ENCODE data around the gene APPL1. TPM values are rescaled to one million over a fixed set of nuclear protein-coding genes. Genes with fewer than 3 reads are reported as not detected.

Gene APPL1
- total and polyA plus RNA-seq, 2 of the 13 experiments (the other 11 are each of a cell fraction or from before 2014, with no cell fraction given), result 14.3 to 29.0 TPM

DNA sequence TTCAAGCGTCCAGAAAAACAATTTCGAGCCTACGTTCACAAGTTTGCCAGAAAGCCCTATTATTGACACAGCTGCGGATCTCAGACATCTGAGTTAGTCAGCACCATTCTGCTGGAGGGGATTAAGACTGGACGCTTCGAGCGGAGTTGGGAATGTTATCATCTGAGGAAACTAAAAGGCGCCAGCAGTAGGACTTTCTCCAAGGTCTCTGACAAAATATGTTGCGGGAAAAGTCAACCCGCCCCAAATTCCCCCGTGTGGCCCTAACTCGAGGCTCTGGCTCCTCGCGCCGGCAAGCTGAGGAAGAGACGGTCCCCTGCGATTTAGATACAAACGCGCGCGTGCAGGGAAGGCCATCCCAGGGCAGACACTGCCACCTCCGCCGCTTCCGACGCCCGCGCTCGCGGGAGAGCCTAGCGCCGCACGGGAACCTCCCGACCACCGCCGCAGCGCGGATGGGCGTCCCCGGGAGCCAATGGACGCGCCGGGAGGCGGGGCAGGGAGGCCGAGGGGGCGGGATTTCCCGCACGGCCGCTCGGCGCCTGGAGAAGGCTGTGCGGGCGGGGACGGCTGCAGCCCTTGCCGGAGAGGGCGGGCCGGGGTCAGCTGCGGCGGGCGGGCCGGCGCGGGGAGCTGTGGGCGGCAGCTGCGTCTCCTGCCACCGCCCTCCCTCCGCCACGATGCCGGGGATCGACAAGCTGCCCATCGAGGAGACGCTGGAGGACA, at the start of gene APPL1 (continued):
- no peak for TF ChIP-seq PHB2 (IDR thresholded peaks at IDR 0.05; ENCODE audit: partially characterized antibody)
- TF ChIP-seq TRIM24 (CRISPR knock-in tag; IDR thresholded peaks at IDR 0.05), result no peak
- no peak for TF ChIP-seq ZC3H4 (CRISPR knock-in tag; IDR thresholded peaks at IDR 0.05; ENCODE audit: borderline replicate concordance)
- 0 out of 2 replicates have a peak, but pooled peaks have one; percentile 10 for TF ChIP-seq GATAD2A (CRISPR knock-in tag; IDR thresholded peaks at IDR 0.05)
- no peak for TF ChIP-seq NAIF1 (CRISPR knock-in tag; IDR thresholded peaks at IDR 0.05; ENCODE audit: borderline replicate concordance)
- TF ChIP-seq ZNF564 (CRISPR knock-in tag; IDR thresholded peaks at IDR 0.05), result no peak
- TF ChIP-seq, protein P1, sequence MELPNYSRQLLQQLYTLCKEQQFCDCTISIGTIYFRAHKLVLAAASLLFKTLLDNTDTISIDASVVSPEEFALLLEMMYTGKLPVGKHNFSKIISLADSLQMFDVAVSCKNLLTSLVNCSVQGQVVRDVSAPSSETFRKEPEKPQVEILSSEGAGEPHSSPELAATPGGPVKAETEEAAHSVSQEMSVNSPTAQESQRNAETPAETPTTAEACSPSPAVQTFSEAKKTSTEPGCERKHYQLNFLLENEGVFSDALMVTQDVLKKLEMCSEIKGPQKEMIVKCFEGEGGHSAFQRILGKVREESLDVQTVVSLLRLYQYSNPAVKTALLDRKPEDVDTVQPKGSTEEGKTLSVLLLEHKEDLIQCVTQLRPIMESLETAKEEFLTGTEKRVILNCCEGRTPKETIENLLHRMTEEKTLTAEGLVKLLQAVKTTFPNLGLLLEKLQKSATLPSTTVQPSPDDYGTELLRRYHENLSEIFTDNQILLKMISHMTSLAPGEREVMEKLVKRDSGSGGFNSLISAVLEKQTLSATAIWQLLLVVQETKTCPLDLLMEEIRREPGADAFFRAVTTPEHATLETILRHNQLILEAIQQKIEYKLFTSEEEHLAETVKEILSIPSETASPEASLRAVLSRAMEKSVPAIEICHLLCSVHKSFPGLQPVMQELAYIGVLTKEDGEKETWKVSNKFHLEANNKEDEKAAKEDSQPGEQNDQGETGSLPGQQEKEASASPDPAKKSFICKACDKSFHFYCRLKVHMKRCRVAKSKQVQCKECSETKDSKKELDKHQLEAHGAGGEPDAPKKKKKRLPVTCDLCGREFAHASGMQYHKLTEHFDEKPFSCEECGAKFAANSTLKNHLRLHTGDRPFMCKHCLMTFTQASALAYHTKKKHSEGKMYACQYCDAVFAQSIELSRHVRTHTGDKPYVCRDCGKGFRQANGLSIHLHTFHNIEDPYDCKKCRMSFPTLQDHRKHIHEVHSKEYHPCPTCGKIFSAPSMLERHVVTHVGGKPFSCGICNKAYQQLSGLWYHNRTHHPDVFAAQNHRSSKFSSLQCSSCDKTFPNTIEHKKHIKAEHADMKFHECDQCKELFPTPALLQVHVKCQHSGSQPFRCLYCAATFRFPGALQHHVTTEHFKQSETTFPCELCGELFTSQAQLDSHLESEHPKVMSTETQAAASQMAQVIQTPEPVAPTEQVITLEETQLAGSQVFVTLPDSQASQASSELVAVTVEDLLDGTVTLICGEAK (IDR thresholded peaks at IDR 0.05), result no peak
- TF ChIP-seq, protein P1 (CRISPR knock-in tag; IDR thresholded peaks at IDR 0.05), result peak; percentile 76; the same call in 1 of the 2 replicates
- TF ChIP-seq, protein P2, sequence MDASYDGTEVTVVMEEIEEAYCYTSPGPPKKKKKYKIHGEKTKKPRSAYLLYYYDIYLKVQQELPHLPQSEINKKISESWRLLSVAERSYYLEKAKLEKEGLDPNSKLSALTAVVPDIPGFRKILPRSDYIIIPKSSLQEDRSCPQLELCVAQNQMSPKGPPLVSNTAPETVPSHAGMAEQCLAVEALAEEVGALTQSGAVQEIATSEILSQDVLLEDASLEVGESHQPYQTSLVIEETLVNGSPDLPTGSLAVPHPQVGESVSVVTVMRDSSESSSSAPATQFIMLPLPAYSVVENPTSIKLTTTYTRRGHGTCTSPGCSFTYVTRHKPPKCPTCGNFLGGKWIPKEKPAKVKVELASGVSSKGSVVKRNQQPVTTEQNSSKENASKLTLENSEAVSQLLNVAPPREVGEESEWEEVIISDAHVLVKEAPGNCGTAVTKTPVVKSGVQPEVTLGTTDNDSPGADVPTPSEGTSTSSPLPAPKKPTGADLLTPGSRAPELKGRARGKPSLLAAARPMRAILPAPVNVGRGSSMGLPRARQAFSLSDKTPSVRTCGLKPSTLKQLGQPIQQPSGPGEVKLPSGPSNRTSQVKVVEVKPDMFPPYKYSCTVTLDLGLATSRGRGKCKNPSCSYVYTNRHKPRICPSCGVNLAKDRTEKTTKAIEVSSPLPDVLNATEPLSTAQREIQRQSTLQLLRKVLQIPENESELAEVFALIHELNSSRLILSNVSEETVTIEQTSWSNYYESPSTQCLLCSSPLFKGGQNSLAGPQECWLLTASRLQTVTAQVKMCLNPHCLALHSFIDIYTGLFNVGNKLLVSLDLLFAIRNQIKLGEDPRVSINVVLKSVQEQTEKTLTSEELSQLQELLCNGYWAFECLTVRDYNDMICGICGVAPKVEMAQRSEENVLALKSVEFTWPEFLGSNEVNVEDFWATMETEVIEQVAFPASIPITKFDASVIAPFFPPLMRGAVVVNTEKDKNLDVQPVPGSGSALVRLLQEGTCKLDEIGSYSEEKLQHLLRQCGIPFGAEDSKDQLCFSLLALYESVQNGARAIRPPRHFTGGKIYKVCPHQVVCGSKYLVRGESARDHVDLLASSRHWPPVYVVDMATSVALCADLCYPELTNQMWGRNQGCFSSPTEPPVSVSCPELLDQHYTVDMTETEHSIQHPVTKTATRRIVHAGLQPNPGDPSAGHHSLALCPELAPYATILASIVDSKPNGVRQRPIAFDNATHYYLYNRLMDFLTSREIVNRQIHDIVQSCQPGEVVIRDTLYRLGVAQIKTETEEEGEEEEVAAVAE (CRISPR knock-in tag; IDR thresholded peaks at IDR 0.05; ENCODE audit: borderline replicate concordance), result no peak
- no peak for TF ChIP-seq FOXA1 (IDR thresholded peaks at IDR 0.05)
- no peak; the same call in 1 of the 2 replicates for TF ChIP-seq FOXA1 (CRISPR knock-in tag; IDR thresholded peaks at IDR 0.05)
- peak; percentile 86 for TF ChIP-seq ZFP36L1 (CRISPR knock-in tag; IDR thresholded peaks at IDR 0.05)
- no peak for TF ChIP-seq FOXM1 (CRISPR knock-in tag; IDR thresholded peaks at IDR 0.05)
- no peak for TF ChIP-seq ZNF766 (CRISPR knock-in tag; IDR thresholded peaks at IDR 0.05; ENCODE audit: borderline replicate concordance)
- TF ChIP-seq ZNF549 (CRISPR knock-in tag; IDR thresholded peaks at IDR 0.05), result no peak
- no peak for TF ChIP-seq ZNF841 (CRISPR knock-in tag; IDR thresholded peaks at IDR 0.05; ENCODE audit: borderline replicate concordance)
- TF ChIP-seq, protein P3, sequence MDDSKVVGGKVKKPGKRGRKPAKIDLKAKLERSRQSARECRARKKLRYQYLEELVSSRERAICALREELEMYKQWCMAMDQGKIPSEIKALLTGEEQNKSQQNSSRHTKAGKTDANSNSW (CRISPR knock-in tag; IDR thresholded peaks at IDR 0.05; ENCODE audit: borderline replicate concordance), result no peak; the same call in 1 of the 2 replicates
- no peak for TF ChIP-seq ZNF34 (CRISPR knock-in tag; IDR thresholded peaks at IDR 0.05; ENCODE audit: borderline replicate concordance)

Data from HepG2 (cell line).